ENCODE results near the gene TIMM23B.
"Not testable (repeated sequence)": the region's sequence is repeated elsewhere in the genome, so short reads cannot be mapped to it uniquely, and the experiment has no call there.

TIMM23B gene, protein sequence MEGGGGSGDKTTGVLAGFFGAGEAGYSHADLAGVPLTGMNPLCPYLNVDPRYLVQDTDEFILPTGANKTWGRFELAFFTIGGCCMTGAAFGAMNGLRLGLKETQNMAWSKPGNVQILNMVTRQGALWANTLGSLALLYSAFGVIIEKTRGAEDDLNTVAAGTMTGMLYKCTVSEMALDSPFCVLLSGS

DNA sequence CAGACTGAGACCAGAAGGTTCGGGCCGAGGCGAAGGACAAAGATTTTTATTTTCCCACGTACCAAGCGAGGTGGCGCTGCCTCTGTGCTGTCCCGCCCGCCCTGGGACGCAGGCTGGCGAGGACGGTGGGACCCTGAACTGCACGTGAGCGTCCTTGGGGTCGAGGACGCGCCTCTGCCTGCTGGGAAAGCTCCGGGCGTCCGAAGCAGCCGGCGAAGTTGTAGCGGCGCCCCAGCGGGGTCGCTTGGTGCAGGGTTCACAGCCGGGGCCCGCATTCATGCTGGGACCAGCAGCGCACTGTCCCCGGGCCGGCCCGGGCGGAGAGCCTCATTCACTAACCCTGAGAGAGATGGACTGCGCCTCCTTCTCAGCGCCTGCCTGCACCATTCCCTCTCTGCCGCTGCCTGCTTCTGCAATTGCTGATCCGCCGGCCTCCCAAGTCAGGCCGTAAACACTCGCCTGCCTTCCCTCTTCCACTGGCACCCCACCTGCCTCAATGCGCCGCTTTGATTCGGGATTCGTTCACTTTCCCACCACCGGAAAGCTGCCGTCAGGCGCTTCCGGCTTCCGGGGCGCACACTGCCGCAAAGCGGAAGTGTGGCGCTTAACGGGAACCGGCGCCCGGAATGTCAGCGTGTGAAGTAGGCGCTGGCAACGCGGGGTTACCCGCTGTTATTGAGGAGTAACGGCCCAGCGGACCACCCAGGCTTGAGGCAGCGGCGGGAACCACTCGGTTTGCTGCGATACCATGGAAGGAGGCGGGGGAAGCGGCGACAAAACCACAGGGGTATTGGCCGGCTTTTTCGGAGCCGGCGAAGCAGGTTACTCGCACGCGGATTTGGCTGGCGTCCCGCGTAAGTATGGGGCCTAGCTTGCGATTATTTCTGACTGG, at the start of gene TIMM23B, which contains the start of gene PARG:
Gene TIMM23B (plus strand): TSS at position 607 of the 892 bp plus-strand sequence. CDS start 142 bp downstream, at position 749.
Gene PARG (minus strand): TSS at position 581 of the 892 bp plus-strand sequence. CDS start 302 bp downstream, at position 279.
- DNase-seq: peak; percentile 84

DNA sequence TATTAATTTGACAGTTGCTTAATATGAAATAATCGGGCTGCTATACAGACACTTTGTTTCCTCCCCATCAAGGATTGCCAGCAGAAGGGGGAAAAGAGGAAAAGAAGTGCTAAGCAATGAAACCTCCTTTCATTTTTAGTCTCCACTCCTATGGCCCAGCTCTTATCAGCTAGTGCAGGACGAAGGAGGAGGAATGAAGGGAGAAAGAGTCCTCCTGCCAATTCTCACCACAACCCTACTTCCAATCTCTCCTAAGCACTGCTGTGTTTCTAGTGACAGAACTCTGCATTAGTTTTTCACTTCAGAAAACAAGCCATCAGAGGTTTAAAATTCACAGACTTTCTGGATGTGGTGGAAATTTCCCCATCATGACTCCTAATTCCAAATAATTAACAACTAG, 41.9 kb upstream of the TIMM23B start:
- DNase-seq: not testable (repeated sequence)

DNA sequence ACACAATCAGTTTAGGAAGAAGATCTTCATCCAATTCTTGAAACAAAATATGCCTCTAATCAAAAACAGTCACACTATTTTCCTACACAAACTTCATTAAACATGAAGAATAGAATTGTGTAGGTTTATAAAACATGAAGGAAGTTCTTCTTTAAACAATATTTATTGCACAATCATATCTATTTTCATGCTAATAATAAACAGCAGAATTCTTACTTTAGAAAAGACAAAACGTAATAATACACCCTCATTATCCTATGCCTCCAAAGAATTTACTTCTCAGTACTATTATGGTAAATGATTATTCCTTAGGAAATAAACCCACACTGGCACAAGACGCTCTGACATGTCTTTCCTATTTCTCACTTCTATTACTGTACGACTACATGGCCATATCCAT, 41.4 kb upstream of the TIMM23B start:
- not testable (repeated sequence) for DNase-seq

DNA sequence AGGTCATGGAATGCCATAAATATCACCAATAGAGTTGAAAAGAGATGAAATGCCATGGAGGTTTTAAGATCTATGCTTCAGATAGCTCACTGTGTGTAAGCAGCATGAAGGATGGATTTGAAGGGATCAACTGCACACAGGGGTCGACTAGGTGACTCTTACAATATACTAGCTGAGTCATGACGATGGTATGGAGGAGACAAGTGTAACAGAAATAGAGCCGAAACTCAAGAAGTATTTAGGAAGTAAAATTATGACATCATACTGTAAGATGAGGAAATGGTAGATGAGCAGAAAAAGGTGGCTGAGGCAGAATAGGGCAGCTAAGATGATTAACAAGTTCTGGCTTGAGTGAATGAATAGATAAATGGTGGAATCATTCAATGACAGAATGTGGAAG, 38.0 kb upstream of the TIMM23B start:
- DNase-seq: not testable (repeated sequence)

DNA sequence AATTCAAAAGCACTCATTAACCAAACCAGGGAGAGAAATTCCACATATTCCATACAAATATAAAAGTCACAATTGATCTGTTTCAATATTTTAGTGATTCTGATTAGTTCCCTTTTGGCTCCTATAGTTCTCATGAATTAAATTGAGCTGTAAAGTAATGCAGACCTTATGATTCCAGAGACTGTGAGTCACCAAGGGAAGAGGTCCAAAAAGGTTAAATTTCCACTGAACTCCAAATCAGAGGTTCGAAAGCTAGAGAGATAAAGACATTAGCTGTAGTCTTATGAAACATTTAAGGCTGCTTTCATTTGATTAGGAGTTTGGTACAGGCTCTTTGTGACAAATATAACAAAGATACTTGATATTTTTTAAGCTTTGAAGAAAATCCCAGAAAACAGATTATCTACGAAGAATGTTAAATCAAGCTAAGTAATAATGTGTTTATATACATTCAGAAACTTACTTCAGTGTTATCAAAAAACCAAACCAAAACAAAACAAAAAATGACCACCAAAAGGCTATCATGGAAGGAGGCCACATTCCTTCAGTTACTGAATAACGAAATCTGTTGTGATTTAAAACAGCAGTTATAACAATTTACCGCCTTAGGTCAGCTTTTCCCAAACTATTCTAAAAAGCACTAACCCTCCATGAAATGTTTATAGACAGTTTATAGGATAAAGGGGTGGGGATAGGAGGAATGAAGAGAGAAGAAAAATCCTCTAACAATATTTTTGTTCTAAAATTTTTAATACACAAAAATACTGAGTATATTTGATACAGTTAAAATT, 33.4 kb upstream of the TIMM23B start:
- DNase-seq: not testable (repeated sequence)

DNA sequence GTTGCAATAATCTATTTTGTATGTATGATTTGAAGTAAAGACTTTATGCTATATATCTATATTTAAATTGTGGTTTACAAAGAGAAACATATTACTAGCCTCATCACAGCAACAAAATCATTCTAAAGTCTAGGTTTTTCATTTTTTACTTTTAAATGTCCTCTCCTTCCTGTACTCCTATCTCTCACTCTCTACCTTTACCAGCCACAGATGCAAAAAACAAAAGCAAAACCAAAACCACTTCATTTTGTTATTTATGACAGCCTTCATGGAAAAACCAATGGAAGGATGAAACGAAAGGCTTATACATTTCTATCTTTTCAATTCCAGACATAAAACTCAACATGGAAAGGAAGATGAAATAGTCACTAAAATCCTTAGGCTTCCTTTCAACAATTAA, 31.6 kb upstream of the TIMM23B start:
- not testable (repeated sequence) for DNase-seq

DNA sequence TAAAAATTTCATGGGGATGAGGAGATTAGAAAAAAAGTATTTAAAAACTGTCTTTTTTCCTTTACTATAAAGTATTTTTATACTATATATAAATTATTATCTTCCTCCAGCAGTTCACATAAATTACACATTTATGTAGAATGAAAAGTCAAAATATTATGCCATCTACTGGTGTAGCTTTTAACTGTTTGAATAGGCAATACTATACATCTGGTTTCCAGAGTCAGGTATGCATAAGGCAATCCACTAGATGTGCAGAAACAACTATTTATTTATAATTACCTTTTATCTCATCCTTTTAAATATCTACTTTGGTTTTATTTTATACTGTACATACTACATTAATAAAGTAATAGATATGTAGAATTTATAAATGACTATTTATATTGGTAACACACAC, 25.4 kb upstream of the TIMM23B start:
- not testable (repeated sequence) for DNase-seq

DNA sequence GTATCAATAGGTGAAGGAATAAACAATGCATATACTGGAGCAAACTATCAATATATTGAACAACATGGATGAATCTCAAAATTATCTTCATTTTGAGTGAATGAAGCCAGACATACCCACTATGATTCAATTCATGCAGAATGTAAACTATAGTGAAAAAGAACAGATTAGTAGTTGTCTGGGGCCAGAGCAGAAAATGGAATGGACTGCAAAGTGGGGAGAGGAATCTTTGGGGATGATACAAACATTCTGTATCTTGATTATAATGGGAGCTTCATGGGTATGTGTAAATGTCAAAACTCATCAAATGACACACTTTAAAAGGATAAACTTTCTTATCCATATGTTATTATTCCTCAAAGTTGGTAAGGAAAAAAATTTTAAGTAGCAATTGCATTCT, 23.9 kb upstream of the TIMM23B start:
- DNase-seq: not testable (repeated sequence)

DNA sequence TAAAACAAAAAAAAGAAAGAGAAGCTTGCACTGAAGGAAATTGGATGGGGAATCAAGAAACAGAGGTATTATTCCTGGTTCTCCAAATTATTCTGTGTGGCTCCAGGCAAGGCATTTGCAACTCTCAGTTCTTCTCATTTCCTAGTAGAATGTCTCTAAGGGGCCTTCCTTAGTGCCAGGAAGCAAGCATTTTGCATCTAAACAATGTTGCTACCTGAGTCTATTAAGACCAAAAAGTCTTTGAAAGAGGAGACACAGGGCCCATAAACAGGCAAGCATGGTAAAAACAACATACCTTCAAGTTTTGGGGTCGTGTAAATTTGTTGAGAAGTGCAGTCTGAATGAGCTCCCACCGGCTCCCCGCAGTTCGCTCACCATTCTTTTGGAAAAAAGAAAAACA, 19.8 kb upstream of the TIMM23B start:
- not testable (repeated sequence) for DNase-seq

DNA sequence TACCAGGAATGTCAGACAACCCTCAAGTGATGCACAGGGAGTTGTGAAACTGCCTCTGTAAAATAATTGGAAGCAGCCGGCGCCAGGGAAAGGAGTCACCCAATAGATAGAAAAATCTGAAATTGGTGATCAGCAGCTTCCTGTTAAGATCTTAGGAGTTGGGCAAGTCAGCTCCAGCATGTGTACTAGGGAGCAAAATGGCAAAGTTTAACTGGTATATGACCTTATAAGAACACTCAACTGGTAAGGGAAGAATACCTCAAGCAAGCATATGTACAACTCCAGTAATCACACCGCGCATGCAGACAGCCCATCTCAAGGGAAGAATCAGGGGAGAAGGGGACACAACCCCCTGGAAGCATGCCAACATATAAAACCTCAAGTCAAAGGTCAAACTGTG, 18.3 kb upstream of the TIMM23B start:
- DNase-seq: not testable (repeated sequence)

DNA sequence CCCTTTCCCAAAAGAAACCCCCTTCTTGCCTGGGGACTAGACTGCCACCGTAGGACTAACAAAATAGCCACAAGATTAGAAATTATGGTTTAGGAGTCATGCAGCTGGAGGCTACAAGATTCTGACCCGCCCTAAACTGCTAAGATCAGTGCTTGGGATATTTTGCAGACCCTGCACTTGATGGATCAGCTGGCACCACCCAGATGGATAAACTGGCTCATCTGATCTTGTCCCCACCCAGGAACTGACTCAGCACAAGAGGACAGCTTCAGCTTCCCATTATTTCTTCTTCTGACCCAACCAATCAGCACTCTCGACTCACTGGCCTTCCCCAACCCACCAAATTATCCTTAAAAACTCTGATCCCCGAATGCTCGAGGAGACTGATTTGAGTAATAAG, 10.6 kb upstream of the TIMM23B start:
- DNase-seq: not testable (repeated sequence)

DNA sequence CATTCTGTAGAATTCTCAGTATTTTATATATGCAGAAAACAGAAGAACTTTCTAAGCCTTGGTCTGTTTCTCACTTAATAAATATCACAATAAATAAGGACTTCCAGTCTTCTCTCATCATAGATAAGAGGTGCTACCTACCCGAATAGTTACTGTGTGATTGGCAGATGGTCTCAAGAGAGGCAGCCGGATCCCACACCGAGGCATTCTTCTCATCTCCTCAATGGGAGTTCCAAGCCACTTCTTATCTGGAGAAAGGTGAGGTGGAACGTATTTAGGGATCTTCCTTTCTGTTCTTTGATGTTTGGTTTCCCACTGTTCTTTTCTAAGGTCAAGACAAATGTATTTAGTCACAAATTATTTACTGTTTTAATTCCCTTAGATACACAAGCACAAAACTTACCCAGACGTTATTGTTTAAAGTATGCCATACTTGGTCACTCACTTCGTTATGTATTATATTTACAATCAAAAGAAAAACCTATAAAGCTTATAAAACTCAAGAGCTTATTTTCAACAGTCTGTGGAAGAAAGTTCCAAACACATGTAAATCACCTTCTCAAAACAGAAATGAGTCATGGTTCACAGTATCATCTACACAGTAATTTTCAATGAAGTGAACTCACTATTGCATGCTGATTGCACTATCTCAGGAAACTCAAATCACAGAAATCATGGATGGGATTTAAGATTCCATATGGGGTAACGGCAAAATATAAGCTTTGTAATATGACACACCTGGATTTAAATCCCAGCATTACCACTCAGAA, 9.7 kb upstream of the TIMM23B start:
- not testable (repeated sequence) for DNase-seq

DNA sequence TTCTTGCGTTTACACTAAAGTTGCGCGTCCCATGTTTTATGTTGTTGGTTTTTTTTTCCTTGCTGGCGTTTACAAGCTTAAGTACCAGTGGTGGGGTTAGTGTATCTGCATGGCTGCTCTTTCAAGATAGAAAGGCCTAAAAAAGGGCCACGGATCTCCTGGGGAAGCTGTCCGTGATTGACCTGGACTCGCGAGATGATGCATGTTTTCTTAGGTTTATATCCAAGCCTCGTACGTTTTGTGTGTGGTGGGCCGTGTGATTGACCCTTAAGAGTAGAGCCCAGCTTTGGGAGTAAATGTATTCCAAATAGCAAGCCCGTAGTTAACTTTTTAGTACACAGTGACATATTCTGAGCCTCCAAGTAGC, 469 bp downstream of the TIMM23B start:
- DNase-seq: not testable (repeated sequence)

DNA sequence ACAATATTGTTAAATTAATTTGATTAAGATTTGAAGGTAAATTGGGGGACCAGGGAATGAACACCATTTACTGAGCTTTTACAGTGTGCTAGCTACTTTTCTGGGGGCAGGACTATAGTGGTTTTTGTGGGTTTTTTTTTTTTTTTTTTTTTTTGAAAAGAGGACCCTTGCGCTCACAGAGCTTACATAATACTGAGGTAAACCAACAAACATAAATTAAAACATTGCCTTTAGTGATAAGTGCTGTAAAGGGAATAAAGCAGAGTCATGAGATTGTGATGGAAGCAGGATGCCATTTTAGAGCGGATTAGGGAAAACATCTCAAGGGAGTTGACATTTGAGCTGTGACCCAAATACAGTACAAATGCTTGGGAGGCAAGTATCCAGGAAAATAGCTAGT, 1.8 kb downstream of the TIMM23B start:
- DNase-seq: not testable (repeated sequence)

DNA sequence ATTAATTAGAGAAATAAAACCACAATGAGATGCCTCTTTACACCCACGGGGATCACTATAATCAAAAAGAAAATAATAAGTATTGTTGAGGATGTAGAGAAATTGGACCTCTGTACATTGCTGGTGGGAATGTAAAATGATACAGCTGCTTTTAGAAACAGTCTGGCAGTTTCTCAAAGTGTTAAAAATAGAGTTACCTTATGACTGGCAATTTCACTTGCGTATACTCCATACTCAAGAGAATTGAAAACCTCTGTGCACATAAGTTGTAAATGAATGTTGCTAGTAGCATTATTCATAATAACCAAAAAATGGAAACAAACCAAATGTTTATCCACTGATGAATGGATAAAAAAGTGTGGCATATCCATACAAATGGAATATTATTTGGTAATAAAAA, 6.3 kb downstream of the TIMM23B start:
- not testable (repeated sequence) for DNase-seq

DNA sequence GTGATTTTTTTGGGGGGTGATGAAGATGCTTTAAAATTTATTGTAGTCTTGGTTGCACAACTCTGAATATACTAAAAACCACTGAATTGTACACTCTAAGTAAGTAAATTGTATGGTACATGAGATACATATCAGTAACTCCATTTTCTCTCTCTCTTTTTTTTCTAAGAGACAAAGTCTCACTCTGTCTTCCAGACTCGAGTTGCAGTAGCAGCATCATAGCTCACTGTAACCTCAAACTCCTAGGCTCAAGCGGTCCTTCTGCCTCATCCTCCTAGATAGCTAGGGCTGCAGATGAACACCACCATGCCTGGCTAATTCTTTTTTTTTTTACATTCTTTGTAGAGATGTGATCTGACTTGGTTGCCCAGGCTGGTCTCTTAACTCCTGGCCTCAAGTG, 6.9 kb downstream of the TIMM23B start:
- DNase-seq: not testable (repeated sequence)

DNA sequence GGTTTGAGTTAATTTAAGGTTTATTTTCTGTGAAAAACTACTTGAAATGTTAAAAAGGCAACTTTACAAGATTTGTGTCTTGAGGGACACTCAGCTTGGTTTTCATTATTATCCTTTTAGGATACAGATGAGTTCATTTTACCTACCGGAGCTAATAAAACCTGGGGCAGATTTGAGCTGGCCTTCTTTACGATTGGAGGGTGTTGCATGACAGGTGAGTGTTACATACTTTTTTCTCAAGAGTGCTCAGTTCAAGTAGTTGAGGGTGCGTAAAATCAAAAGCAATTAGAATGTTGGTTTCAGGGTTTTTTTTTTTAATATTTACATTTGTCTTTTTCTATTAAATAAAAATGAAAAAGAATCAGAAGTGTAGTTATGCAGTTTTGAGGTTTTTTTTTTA, 10.2 kb downstream of the TIMM23B start:
- not testable (repeated sequence) for DNase-seq

DNA sequence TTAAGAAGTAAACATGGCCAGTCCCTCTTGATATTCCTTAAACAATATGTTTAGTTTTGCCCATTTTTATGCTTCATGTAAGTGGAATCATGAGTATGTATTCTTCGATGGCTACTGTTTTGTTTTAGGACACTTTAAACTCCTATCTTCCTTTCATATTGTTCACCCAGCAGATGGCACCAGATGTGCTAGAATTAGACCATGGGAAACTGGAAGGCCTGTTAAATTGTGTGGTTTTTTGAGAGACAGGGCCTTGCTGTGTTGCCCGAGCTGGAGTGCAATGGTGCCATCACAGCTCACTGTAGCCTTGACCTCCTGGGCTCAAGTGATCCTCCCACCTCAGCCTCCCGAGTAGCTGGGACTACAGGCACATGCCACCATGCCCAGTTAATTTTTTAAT, 11.3 kb downstream of the TIMM23B start:
- DNase-seq: not testable (repeated sequence)

DNA sequence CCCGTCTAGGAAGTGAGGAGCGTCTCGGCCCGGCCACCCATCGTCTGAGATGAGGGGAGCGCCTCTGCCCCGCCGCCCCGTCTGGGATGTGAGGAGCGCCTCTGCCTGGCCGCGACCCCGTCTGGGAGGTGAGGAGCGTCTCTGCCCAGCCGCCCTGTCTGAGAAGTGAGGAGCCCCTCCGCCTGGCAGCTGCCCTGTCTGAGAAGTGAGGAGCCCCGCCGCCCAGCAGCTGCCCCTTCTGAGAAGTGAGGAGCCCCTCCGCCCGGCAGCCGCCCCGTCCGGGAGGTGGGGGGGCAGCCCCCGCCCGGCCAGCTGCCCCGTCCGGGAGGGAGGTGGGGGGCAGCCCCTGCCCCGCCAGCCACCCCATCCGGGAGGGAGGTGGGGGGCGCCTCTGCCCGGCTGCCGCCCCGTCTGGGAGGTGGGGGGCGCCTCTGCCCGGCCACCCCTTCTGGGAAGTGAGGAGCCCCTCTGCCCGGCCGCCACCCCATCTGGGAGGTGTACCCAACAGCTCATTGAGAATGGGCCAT, 28.5 kb downstream of the TIMM23B start:
- not testable (repeated sequence) for DNase-seq

DNA sequence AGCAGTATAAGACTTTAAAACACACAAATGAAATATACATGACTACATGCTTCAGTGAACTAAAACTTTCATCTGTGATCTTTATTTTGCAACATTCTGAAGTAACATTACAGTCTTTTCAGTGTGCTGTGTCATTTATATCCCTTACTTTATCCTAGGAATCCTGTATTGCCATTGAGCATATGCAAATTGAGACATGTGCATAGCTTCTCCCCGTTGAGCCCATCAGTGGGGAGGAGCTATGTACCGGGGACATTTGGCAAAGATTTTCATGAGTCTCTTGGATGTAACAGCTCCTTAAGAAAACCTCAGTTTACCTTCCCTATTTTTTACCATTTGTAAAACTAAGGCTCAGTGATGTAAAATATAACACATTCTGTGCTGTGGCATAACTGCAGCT, 29.6 kb downstream of the TIMM23B start:
- not testable (repeated sequence) for DNase-seq

DNA sequence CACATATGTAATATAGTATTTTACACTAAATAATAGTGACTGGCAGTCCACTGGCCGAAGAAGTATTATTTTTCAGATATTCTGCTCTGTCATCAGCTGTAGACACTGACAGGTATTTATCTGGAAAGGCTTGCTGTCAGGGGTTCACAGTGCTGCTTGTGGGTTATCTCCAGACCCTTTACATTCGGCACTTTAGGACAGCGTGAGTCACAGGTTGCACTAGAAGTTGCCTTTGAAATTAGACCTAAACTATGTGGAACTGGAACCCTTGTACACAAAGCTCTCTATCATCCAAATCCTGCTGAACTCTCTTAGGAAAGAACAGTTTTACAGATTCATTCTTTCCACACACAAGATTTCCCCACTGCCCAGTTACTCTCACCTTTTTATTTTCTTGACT, 30.2 kb downstream of the TIMM23B start:
- not testable (repeated sequence) for DNase-seq

DNA sequence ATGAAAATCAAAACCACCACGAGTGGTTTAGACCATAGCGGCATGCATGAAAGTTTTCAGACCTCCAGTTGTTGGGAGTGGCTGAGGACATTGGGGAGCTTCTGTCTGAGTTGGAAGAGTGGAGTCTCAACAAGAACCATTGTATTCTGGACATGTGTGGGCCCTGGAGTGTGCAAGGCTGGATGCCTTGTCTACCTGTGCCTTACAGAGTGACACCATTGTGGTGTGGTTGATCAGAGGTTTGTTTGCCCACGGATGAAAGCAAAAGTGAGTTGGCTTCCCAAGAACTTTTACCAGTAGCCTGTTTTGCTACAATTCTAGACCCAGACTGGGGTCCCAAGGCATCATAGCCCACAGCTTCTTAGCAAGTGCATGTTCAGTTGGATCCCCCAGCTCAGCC, 35.9 kb downstream of the TIMM23B start:
- DNase-seq: not testable (repeated sequence)

Data from CD4-positive, alpha-beta T cell treated with Interleukin-21 for 1 hour (primary cell).